NCI-H2196 (cell line): ENCODE measurements around the gene GRK3.
"Not testable (repeated sequence)": the region's sequence is repeated elsewhere in the genome, so short reads cannot be mapped to it uniquely, and the experiment has no call there.

Source experiments
- DNase-seq: peaks from one replicate; lab custom pipeline; 2025; ENCODE audit not compliant: unreplicated experiment; lab: John Stamatoyannopoulos, UW

GRK3 gene

GRCh38 chr22:25623851-25624250 lies 59.4 kb downstream of the GRK3 start:
- DNase-seq, result no peak

- no peak for DNase-seq
These were observed 60.0 kb downstream of the GRK3 start for GRCh38 chr22:25624476-25624875.

- DNase-seq, result not testable (repeated sequence)
These were observed 61.5 kb downstream of the GRK3 start for GRCh38 chr22:25625747-25626623.

GRCh38 chr22:25626624-25626990 lies 62.1 kb downstream of the GRK3 start:
- DNase-seq, result no peak

GRCh38 chr22:25627271-25627852 lies 62.9 kb downstream of the GRK3 start:
- DNase-seq, result no peak

- DNase-seq, result no peak
These were observed 64.0 kb downstream of the GRK3 start for GRCh38 chr22:25628494-25628893.

GRCh38 chr22:25629613-25630012 lies 65.1 kb downstream of the GRK3 start:
- no peak for DNase-seq

- DNase-seq, result no peak
These were observed 66.0 kb downstream of the GRK3 start for GRCh38 chr22:25630447-25630846.

GRCh38 chr22:25636323-25636722 lies 71.8 kb downstream of the GRK3 start:
- DNase-seq, result no peak

GRCh38 chr22:25637032-25637431 lies 72.6 kb downstream of the GRK3 start:
- no peak for DNase-seq

- DNase-seq, result no peak
These were observed 73.2 kb downstream of the GRK3 start for GRCh38 chr22:25637672-25638071.

GRCh38 chr22:25638638-25639037 lies 74.2 kb downstream of the GRK3 start:
- DNase-seq, result no peak

- DNase-seq, result no peak
These were observed 77.2 kb downstream of the GRK3 start for GRCh38 chr22:25641650-25642049.

- no peak for DNase-seq
These were observed 78.9 kb downstream of the GRK3 start for GRCh38 chr22:25643232-25644000.

- DNase-seq, result no peak
These were observed 79.6 kb downstream of the GRK3 start for GRCh38 chr22:25644122-25644521.

- DNase-seq, result no peak
These were observed 80.8 kb downstream of the GRK3 start for GRCh38 chr22:25645266-25645665.

- DNase-seq, result no peak
These were observed 81.5 kb downstream of the GRK3 start for GRCh38 chr22:25645964-25646363.

GRCh38 chr22:25650833-25651232 lies 86.4 kb downstream of the GRK3 start:
- DNase-seq, result no peak

GRCh38 chr22:25651332-25652085 lies 87.0 kb downstream of the GRK3 start:
- no peak for DNase-seq

GRCh38 chr22:25654676-25655075 lies 90.2 kb downstream of the GRK3 start:
- no peak for DNase-seq

- DNase-seq, result no peak
These were observed 91.0 kb downstream of the GRK3 start for GRCh38 chr22:25655371-25655935.
